Loucy (cell line): Measurements from ENCODE around the gene MFAP3.

Experiments
- H2AFZ ChIP-seq: fragments of 200-600 bp; sonication (generic); 2 replicates; pipeline ENCODE4 v1.6.0; 2016; ENCODE audit warnings: antibody characterized with exemption, mild to moderate bottlenecking, low read length, moderate library complexity
- H3F3A ChIP-seq: fragments of 200-600 bp; 2 replicates; pipeline ENCODE4 v1.6.0; 2016; ENCODE audit warnings: antibody characterized with exemption, low read depth, mild to moderate bottlenecking
- H3K27me3 ChIP-seq: fragments of 200-600 bp; sonication (generic); 2 replicates; pipeline ENCODE4 v1.6.1; 2014; ENCODE audit warnings: low read length, mild to moderate bottlenecking; ENCODE audit not compliant: insufficient read depth, poor library complexity, severe bottlenecking
- H3K36me3 ChIP-seq: fragments of 200-600 bp; sonication (generic); 2 replicates; pipeline ENCODE4 v1.6.1; 2016; ENCODE audit warnings: low read length; ENCODE audit not compliant: insufficient read depth
- H3K4me1 ChIP-seq: fragments of 200-600 bp; sonication (generic); 2 replicates; pipeline ENCODE4 v1.5.1; 2014; ENCODE audit warnings: low read length, mild to moderate bottlenecking; ENCODE audit not compliant: insufficient read depth, poor library complexity, severe bottlenecking
- H3K4me2 ChIP-seq: fragments of 200-600 bp; sonication (generic); 2 replicates; pipeline ENCODE4 v1.6.0; 2014; ENCODE audit warnings: antibody characterized with exemption, low read length, low read depth, mild to moderate bottlenecking; ENCODE audit not compliant: poor library complexity, severe bottlenecking
- H3K4me3 ChIP-seq: fragments of 200-600 bp; sonication (generic); 2 replicates; pipeline ENCODE4 v1.5.1; 2014; ENCODE audit warnings: low read length, mild to moderate bottlenecking, mixed read lengths; ENCODE audit not compliant: poor library complexity, severe bottlenecking
- H3K79me2 ChIP-seq: fragments of 200-600 bp; sonication (generic); 2 replicates; pipeline ENCODE4 v1.6.1; 2014; ENCODE audit warnings: low read length; ENCODE audit not compliant: insufficient read depth
- H3K9ac ChIP-seq: fragments of 200-600 bp; sonication (generic); 2 replicates; pipeline ENCODE4 v1.6.0; 2014; ENCODE audit warnings: mild to moderate bottlenecking, low read depth, low read length, moderate library complexity; ENCODE audit not compliant: poor library complexity, severe bottlenecking
- H3K9me2 ChIP-seq: fragments of 200-600 bp; sonication (generic); replicated peaks from 2 replicates; pipeline ENCODE4 v1.6.1; 2016; ENCODE audit warnings: low read depth, low read length, mixed read lengths
- H3K9me3 ChIP-seq: fragments of 200-600 bp; sonication (generic); 2 replicates; pipeline ENCODE4 v1.6.1; 2014; ENCODE audit warnings: mild to moderate bottlenecking, antibody characterized with exemption, low read length, low read depth; ENCODE audit not compliant: insufficient read depth
- H4K20me1 ChIP-seq: fragments of 200-600 bp; sonication (generic); 2 replicates; pipeline ENCODE4 v1.6.0; 2014; ENCODE audit warnings: antibody characterized with exemption, low read length, mild to moderate bottlenecking; ENCODE audit not compliant: insufficient read depth, poor library complexity, severe bottlenecking
- CTCF ChIP-seq: fragments of 200-600 bp; sonication (generic); conservative IDR thresholded peaks from 2 replicates; pipeline ENCODE4 v1.5.1; 2014; ENCODE audit warnings: mild to moderate bottlenecking, antibody characterized with exemption, low read length
- EZH2phosphoT487 ChIP-seq: fragments of 200-600 bp; IDR thresholded peaks from 2 replicates; pipeline ENCODE4 v1.6.1; 2018; ENCODE audit warnings: antibody characterized with exemption, mild to moderate bottlenecking, moderate library complexity, borderline replicate concordance

Gene MFAP3

GRCh38 chr5:154071799-154072413 lies 33.1 kb downstream of the MFAP3 start:
- peaks cover 5% of the 10 kb centered on the region for H3K4me1 ChIP-seq
- no peaks in the 10 kb centered on the region for H3K27me3 ChIP-seq
- no peaks in the 10 kb centered on the region for H3K9me2 ChIP-seq
- peak overlapping the region; percentile 87 for H2AFZ ChIP-seq
- H3K9ac ChIP-seq: peak overlapping the region; percentile 65
- no peaks in the 10 kb centered on the region for H3K36me3 ChIP-seq
- H3K4me3 ChIP-seq: peak overlapping the region; percentile 57
- no peaks in the 10 kb centered on the region for H3F3A ChIP-seq
- H4K20me1 ChIP-seq: no peaks in the 10 kb centered on the region
- TF ChIP-seq CTCF (no peak), EZH2phosphoT487 (no peak)
- no peaks in the 10 kb centered on the region for H3K9me3 ChIP-seq
- no peaks in the 10 kb centered on the region for H3K79me2 ChIP-seq
- H3K4me2 ChIP-seq: peak overlapping the region; percentile 77

- Histone ChIP-seq H3K9me2 (no peaks in the 10 kb centered on the region), H3K27me3 (no peaks in the 10 kb centered on the region), H3K9ac (peak overlapping the region; percentile 65), H3K9me3 (no peaks in the 10 kb centered on the region), H3K4me3 (peak overlapping the region; percentile 57), H4K20me1 (no peaks in the 10 kb centered on the region), H3K4me1 (peaks cover 5% of the 10 kb centered on the region), H3K79me2 (no peaks in the 10 kb centered on the region), H3K36me3 (no peaks in the 10 kb centered on the region), H2AFZ (peak overlapping the region; percentile 87), H3K4me2 (peak overlapping the region; percentile 77), H3F3A (no peaks in the 10 kb centered on the region)
- TF ChIP-seq CTCF (peak; percentile 76), EZH2phosphoT487 (no peak)
Observed at GRCh38 chr5:154072414-154073171, 33.8 kb downstream of the MFAP3 start.

- no peak overlapping the region for H3K4me2 ChIP-seq
- H3K4me3 ChIP-seq: no peak overlapping the region
- no peak overlapping the region for H2AFZ ChIP-seq
- H3K27me3 ChIP-seq: no peaks in the 10 kb centered on the region
- H3K4me1 ChIP-seq: peaks cover 5% of the 10 kb centered on the region
- no peaks in the 10 kb centered on the region for H3K79me2 ChIP-seq
- H3K9ac ChIP-seq: no peak overlapping the region
- no peaks in the 10 kb centered on the region for H3F3A ChIP-seq
- no peaks in the 10 kb centered on the region for H4K20me1 ChIP-seq
- no peaks in the 10 kb centered on the region for H3K36me3 ChIP-seq
- no peak for TF ChIP-seq EZH2phosphoT487
- TF ChIP-seq CTCF: no peak
- H3K9me2 ChIP-seq: no peaks in the 10 kb centered on the region
- no peaks in the 10 kb centered on the region for H3K9me3 ChIP-seq
Observed at GRCh38 chr5:154076240-154076922, 37.6 kb downstream of the MFAP3 start.
